HCT116 (cell line): ENCODE data around the gene NEURL3.

Source experiments
- POLR2A ChIP-seq: IDR thresholded peaks from 2 replicates; pipeline ENCODE4 v1.7.0; 2011; ENCODE audit warnings: borderline replicate concordance; ENCODE audit not compliant: insufficient read depth, insufficient read length; ENCODE audit errors: extremely low read depth
- YY1 ChIP-seq: IDR thresholded peaks from 2 replicates; pipeline ENCODE4 v1.6.1; 2011; ENCODE audit warnings: low read length, low read depth, moderate library complexity, mild to moderate bottlenecking; ENCODE audit not compliant: insufficient replicate concordance; ENCODE audit errors: extremely low read depth
- ZFX ChIP-seq: fragments of 450-650 bp; IDR thresholded peaks from 2 replicates; pipeline ENCODE4 v1.6.1; 2017
- ZNF274 ChIP-seq: fragments of 200-500 bp; sonication (Bioruptor generic); IDR thresholded peaks from 2 replicates; pipeline ENCODE4 v1.6.1; 2014; ENCODE audit warnings: mild to moderate bottlenecking, low read depth, low read length, inconsistent platforms
- TF ChIP-seq, protein P1 (sequence below): IDR thresholded peaks from 2 replicates; pipeline ENCODE4 v1.6.1; 2012
- TF ChIP-seq, protein P2 (sequence below): IDR thresholded peaks from 2 replicates; pipeline ENCODE4 v1.6.1; 2012; ENCODE audit warnings: low read depth
- TF ChIP-seq, protein P3 (sequence below), 3 experiments: fragments of 200-600 bp in 1 of 3; sonication (generic) in 1 of 3; IDR thresholded peaks in 2 of 3; conservative IDR thresholded peaks in 1 of 3; 2 replicates each; pipeline ENCODE4 v1.5.1; 2012 to 2017; ENCODE audit warnings: low read depth in 2 of 3, low read length in 2 of 3, antibody characterized with exemption in 1 of 3, borderline replicate concordance in 1 of 3, control low read depth in 1 of 3, mild to moderate bottlenecking in 1 of 3, mixed read lengths in 1 of 3, mixed run types in 1 of 3, moderate library complexity in 1 of 3; ENCODE audit not compliant: insufficient read depth in 1 of 3

DNA sequence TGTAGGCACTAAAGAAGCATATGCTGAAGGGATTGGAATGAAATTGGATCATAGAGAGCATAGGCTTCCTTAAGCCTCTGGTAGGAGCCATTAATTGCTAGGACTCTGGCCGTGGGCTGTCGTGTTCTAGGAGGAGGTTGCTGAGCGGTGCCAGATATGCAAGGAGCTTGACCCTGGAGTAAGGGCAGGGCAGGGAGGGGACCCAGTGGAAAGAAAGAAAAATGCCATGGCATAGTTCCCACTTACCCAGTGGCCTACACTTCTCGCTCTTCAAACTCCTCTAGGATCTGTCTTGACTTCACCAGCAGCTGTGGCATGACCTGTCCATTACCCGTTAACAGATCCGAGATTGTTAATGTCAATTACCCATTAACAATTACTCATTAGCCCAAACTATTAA is 53.1 kb downstream of the NEURL3 start:
- TF ChIP-seq ZNF274 (no peak), YY1 (no peak), ZFX (no peak), POLR2A (no peak)
- TF ChIP-seq, protein P1, sequence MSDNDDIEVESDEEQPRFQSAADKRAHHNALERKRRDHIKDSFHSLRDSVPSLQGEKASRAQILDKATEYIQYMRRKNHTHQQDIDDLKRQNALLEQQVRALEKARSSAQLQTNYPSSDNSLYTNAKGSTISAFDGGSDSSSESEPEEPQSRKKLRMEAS = no peak
- TF ChIP-seq, protein P2, sequence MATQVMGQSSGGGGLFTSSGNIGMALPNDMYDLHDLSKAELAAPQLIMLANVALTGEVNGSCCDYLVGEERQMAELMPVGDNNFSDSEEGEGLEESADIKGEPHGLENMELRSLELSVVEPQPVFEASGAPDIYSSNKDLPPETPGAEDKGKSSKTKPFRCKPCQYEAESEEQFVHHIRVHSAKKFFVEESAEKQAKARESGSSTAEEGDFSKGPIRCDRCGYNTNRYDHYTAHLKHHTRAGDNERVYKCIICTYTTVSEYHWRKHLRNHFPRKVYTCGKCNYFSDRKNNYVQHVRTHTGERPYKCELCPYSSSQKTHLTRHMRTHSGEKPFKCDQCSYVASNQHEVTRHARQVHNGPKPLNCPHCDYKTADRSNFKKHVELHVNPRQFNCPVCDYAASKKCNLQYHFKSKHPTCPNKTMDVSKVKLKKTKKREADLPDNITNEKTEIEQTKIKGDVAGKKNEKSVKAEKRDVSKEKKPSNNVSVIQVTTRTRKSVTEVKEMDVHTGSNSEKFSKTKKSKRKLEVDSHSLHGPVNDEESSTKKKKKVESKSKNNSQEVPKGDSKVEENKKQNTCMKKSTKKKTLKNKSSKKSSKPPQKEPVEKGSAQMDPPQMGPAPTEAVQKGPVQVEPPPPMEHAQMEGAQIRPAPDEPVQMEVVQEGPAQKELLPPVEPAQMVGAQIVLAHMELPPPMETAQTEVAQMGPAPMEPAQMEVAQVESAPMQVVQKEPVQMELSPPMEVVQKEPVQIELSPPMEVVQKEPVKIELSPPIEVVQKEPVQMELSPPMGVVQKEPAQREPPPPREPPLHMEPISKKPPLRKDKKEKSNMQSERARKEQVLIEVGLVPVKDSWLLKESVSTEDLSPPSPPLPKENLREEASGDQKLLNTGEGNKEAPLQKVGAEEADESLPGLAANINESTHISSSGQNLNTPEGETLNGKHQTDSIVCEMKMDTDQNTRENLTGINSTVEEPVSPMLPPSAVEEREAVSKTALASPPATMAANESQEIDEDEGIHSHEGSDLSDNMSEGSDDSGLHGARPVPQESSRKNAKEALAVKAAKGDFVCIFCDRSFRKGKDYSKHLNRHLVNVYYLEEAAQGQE = no peak
- TF ChIP-seq, protein P3, sequence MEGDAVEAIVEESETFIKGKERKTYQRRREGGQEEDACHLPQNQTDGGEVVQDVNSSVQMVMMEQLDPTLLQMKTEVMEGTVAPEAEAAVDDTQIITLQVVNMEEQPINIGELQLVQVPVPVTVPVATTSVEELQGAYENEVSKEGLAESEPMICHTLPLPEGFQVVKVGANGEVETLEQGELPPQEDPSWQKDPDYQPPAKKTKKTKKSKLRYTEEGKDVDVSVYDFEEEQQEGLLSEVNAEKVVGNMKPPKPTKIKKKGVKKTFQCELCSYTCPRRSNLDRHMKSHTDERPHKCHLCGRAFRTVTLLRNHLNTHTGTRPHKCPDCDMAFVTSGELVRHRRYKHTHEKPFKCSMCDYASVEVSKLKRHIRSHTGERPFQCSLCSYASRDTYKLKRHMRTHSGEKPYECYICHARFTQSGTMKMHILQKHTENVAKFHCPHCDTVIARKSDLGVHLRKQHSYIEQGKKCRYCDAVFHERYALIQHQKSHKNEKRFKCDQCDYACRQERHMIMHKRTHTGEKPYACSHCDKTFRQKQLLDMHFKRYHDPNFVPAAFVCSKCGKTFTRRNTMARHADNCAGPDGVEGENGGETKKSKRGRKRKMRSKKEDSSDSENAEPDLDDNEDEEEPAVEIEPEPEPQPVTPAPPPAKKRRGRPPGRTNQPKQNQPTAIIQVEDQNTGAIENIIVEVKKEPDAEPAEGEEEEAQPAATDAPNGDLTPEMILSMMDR (IDR thresholded peaks at IDR 0.05 in 2 of 3, conservative IDR thresholded peaks at IDR 0.05 in 1 of 3; ENCODE audit: borderline replicate concordance in 1 of 3, insufficient read depth in 1 of 3, low read depth in 2 of 3, low read length in 2 of 3) = no peak
